ENCODE data around the gene MAGI1.
A peak's percentile ranks its signal among the peaks of the same experiment; 100 is the strongest.

- TF ChIP-seq POLR2A (IDR thresholded peaks at IDR 0.05) = no peak
- TF ChIP-seq, protein P1, sequence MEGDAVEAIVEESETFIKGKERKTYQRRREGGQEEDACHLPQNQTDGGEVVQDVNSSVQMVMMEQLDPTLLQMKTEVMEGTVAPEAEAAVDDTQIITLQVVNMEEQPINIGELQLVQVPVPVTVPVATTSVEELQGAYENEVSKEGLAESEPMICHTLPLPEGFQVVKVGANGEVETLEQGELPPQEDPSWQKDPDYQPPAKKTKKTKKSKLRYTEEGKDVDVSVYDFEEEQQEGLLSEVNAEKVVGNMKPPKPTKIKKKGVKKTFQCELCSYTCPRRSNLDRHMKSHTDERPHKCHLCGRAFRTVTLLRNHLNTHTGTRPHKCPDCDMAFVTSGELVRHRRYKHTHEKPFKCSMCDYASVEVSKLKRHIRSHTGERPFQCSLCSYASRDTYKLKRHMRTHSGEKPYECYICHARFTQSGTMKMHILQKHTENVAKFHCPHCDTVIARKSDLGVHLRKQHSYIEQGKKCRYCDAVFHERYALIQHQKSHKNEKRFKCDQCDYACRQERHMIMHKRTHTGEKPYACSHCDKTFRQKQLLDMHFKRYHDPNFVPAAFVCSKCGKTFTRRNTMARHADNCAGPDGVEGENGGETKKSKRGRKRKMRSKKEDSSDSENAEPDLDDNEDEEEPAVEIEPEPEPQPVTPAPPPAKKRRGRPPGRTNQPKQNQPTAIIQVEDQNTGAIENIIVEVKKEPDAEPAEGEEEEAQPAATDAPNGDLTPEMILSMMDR (IDR thresholded peaks at IDR 0.05) = peak in 1 of 4 experiments; percentile 4
- TF ChIP-seq POLR2AphosphoS5 (IDR thresholded peaks at IDR 0.05) = no peak
These were observed 545.3 kb downstream of the MAGI1 start for GRCh38 chr3:65493371-65493882.

Measured in prostate gland (tissue), 2 donors.